HUES6 (cell line): ENCODE measurements around the gene ESYT2.

ENCODE experiments used
- H3K27ac ChIP-seq: 2 replicates; pipeline ENCODE4 v1.7.0; 2013; ENCODE audit warnings: low read depth, mild to moderate bottlenecking, low read length, inconsistent platforms
- H3K27me3 ChIP-seq: 2 replicates; pipeline ENCODE4 v1.6.1; 2013; ENCODE audit warnings: low read length; ENCODE audit not compliant: control insufficient read depth, insufficient read depth
- H3K36me3 ChIP-seq: 2 replicates; pipeline ENCODE4 v1.6.1; 2013; ENCODE audit warnings: low read length; ENCODE audit not compliant: control insufficient read depth, insufficient read depth
- H3K4me1 ChIP-seq: 2 replicates; pipeline ENCODE4 v1.6.1; 2013; ENCODE audit warnings: low read length; ENCODE audit not compliant: control insufficient read depth, insufficient read depth
- H3K4me3 ChIP-seq: 2 replicates; pipeline ENCODE4 v1.5.1; 2013; ENCODE audit warnings: low read depth, low read length
- H3K9ac ChIP-seq: one replicate; pipeline ENCODE4 v1.6.1; 2013; ENCODE audit warnings: mild to moderate bottlenecking, low read length
- H3K9me3 ChIP-seq: 2 replicates; pipeline ENCODE4 v1.6.1; 2013; ENCODE audit warnings: low read depth, low read length; ENCODE audit not compliant: control insufficient read depth, insufficient read depth

ESYT2 gene

GRCh38 chr7:158751751-158752150, 77.6 kb downstream of the ESYT2 start:
- Histone ChIP-seq H3K9me3 (no peaks in the 10 kb centered on the region), H3K27ac (no peak overlapping the region), H3K27me3 (no peaks in the 10 kb centered on the region), H3K9ac (no peak overlapping the region), H3K4me3 (no peak overlapping the region), H3K36me3 (peaks cover 22% of the 10 kb centered on the region), H3K4me1 (no peaks in the 10 kb centered on the region; the same call in 1 of the 2 replicates)

- Histone ChIP-seq H3K9me3 (no peaks in the 10 kb centered on the region), H3K4me3 (no peak overlapping the region), H3K4me1 (no peaks in the 10 kb centered on the region; the same call in 1 of the 2 replicates), H3K36me3 (peaks cover 26% of the 10 kb centered on the region), H3K27me3 (no peaks in the 10 kb centered on the region), H3K9ac (no peak overlapping the region), H3K27ac (no peak overlapping the region)
Observed at GRCh38 chr7:158751199-158751598, 78.1 kb downstream of the ESYT2 start.

GRCh38 chr7:158750702-158751101, 78.6 kb downstream of the ESYT2 start:
- no peak overlapping the region for H3K4me3 ChIP-seq
- H3K27ac ChIP-seq: no peak overlapping the region
- no peaks in the 10 kb centered on the region for H3K9me3 ChIP-seq
- H3K36me3 ChIP-seq: peaks cover 30% of the 10 kb centered on the region
- H3K27me3 ChIP-seq: no peaks in the 10 kb centered on the region
- no peaks in the 10 kb centered on the region; the same call in 1 of the 2 replicates for H3K4me1 ChIP-seq
- no peak overlapping the region for H3K9ac ChIP-seq

GRCh38 chr7:158749396-158749795, 79.9 kb downstream of the ESYT2 start:
- no peaks in the 10 kb centered on the region for H3K9me3 ChIP-seq
- no peaks in the 10 kb centered on the region for H3K4me1 ChIP-seq
- no peaks in the 10 kb centered on the region for H3K27me3 ChIP-seq
- no peak overlapping the region for H3K27ac ChIP-seq
- peaks cover 32% of the 10 kb centered on the region for H3K36me3 ChIP-seq
- H3K9ac ChIP-seq: no peak overlapping the region
- no peak overlapping the region for H3K4me3 ChIP-seq

GRCh38 chr7:158748335-158748734, 81.0 kb downstream of the ESYT2 start:
- peaks cover 36% of the 10 kb centered on the region for H3K36me3 ChIP-seq
- H3K9ac ChIP-seq: no peak overlapping the region
- no peaks in the 10 kb centered on the region for H3K4me1 ChIP-seq
- H3K9me3 ChIP-seq: no peaks in the 10 kb centered on the region
- no peaks in the 10 kb centered on the region for H3K27me3 ChIP-seq
- no peak overlapping the region for H3K4me3 ChIP-seq
- H3K27ac ChIP-seq: no peak overlapping the region

- Histone ChIP-seq H3K27me3 (no peaks in the 10 kb centered on the region), H3K4me1 (no peaks in the 10 kb centered on the region), H3K27ac (no peak overlapping the region), H3K9me3 (no peaks in the 10 kb centered on the region), H3K36me3 (peaks cover 43% of the 10 kb centered on the region), H3K4me3 (no peak overlapping the region), H3K9ac (no peak overlapping the region)
Observed at GRCh38 chr7:158747408-158747807, 81.9 kb downstream of the ESYT2 start.

GRCh38 chr7:158746957-158747356, 82.4 kb downstream of the ESYT2 start:
- H3K4me3 ChIP-seq: no peak overlapping the region
- H3K27me3 ChIP-seq: no peaks in the 10 kb centered on the region
- no peaks in the 10 kb centered on the region for H3K4me1 ChIP-seq
- no peak overlapping the region for H3K9ac ChIP-seq
- H3K9me3 ChIP-seq: no peaks in the 10 kb centered on the region
- H3K27ac ChIP-seq: no peak overlapping the region
- H3K36me3 ChIP-seq: peaks cover 48% of the 10 kb centered on the region

- peaks cover 65% of the 10 kb centered on the region for H3K36me3 ChIP-seq
- no peak overlapping the region for H3K27ac ChIP-seq
- H3K4me3 ChIP-seq: no peak overlapping the region
- H3K9me3 ChIP-seq: no peaks in the 10 kb centered on the region
- no peak overlapping the region for H3K9ac ChIP-seq
- H3K4me1 ChIP-seq: no peaks in the 10 kb centered on the region
- H3K27me3 ChIP-seq: no peaks in the 10 kb centered on the region
Observed at GRCh38 chr7:158745057-158745715, 84.1 kb downstream of the ESYT2 start.

GRCh38 chr7:158744070-158744469, 85.2 kb downstream of the ESYT2 start:
- Histone ChIP-seq H3K4me3 (no peak overlapping the region), H3K27me3 (no peaks in the 10 kb centered on the region), H3K4me1 (no peaks in the 10 kb centered on the region), H3K27ac (no peak overlapping the region), H3K36me3 (peaks cover 68% of the 10 kb centered on the region), H3K9ac (no peak overlapping the region), H3K9me3 (no peaks in the 10 kb centered on the region)

- H3K36me3 ChIP-seq: peaks cover 74% of the 10 kb centered on the region
- H3K4me3 ChIP-seq: no peak overlapping the region
- no peaks in the 10 kb centered on the region for H3K9me3 ChIP-seq
Observed at GRCh38 chr7:158743219-158743618, 86.1 kb downstream of the ESYT2 start.

GRCh38 chr7:158742065-158742821, 87.1 kb downstream of the ESYT2 start:
- H3K4me3 ChIP-seq: no peak overlapping the region
- no peak overlapping the region for H3K27ac ChIP-seq
- no peak overlapping the region for H3K9ac ChIP-seq
- H3K27me3 ChIP-seq: no peaks in the 10 kb centered on the region
- H3K9me3 ChIP-seq: no peaks in the 10 kb centered on the region
- no peaks in the 10 kb centered on the region for H3K4me1 ChIP-seq
- peaks cover 71% of the 10 kb centered on the region for H3K36me3 ChIP-seq

More at GRCh38 chr7:158743219-158743618, 86.1 kb downstream of the ESYT2 start:
- Histone ChIP-seq H3K27ac (no peak overlapping the region), H3K4me1 (no peaks in the 10 kb centered on the region), H3K9ac (no peak overlapping the region), H3K27me3 (no peaks in the 10 kb centered on the region)
